GM12801 (cell line): Measurements from ENCODE around the gene PCDHB6.

Experiments
- TF ChIP-seq, protein P1 (sequence below): IDR thresholded peaks from one replicate; pipeline ENCODE4 v1.5.1; 2011; ENCODE audit warnings: control low read depth; ENCODE audit not compliant: insufficient read length; ENCODE audit errors: extremely low read depth

PCDHB6 gene

DNA sequence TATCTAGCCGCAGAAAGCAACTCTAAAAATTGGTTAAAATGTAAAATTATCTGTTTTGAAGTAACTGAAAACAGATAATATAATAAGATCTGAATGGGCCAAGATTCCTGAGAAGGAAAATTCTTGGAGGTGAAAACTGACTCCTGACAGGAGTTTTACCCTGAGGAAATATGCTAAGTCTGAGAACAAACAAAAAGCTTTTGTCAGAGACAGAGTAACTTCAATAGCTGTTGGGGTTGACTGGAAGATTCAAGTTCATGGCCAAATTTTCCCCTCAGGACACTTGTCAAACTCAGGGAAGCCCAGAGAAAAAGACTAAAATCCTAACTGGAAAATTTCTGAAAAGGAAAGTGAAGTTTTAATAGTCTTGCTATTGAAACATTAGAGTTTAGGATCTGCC is 22.6 kb upstream of the PCDHB6 start:
- TF ChIP-seq, protein P1, sequence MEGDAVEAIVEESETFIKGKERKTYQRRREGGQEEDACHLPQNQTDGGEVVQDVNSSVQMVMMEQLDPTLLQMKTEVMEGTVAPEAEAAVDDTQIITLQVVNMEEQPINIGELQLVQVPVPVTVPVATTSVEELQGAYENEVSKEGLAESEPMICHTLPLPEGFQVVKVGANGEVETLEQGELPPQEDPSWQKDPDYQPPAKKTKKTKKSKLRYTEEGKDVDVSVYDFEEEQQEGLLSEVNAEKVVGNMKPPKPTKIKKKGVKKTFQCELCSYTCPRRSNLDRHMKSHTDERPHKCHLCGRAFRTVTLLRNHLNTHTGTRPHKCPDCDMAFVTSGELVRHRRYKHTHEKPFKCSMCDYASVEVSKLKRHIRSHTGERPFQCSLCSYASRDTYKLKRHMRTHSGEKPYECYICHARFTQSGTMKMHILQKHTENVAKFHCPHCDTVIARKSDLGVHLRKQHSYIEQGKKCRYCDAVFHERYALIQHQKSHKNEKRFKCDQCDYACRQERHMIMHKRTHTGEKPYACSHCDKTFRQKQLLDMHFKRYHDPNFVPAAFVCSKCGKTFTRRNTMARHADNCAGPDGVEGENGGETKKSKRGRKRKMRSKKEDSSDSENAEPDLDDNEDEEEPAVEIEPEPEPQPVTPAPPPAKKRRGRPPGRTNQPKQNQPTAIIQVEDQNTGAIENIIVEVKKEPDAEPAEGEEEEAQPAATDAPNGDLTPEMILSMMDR: no peak

DNA sequence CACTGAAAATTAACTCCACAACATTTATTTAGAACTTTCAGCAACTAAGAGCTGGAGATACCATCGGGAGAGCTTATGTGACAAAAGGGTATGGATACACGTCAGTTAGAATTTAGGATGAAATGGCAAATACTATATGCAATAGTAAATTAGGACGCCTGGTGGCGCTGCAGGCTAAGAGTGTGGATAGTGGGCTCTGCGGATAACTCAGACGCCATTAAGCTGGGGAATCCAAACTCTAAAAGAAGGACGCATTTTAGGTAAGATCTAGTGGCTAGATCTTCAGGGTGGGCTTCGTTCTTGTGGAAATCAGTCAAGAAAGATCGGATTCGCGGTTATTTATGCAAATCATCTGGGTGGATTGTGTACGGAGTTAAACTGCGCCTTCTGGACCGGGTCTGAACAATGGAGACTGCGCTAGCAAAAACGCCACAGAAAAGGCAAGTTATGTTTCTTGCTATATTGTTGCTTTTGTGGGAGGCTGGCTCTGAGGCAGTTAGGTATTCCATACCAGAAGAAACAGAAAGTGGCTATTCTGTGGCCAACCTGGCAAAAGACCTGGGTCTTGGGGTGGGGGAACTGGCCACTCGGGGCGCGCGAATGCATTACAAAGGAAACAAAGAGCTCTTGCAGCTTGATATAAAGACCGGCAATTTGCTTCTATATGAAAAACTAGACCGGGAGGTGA is 14.7 kb upstream of the PCDHB6 start, which contains the start of gene PCDHB5:
Gene PCDHB5 (plus strand): TSS at position 177 of the 688 bp plus-strand sequence. CDS start 229 bp downstream, at position 406.
- TF ChIP-seq, protein P1: no peak

DNA sequence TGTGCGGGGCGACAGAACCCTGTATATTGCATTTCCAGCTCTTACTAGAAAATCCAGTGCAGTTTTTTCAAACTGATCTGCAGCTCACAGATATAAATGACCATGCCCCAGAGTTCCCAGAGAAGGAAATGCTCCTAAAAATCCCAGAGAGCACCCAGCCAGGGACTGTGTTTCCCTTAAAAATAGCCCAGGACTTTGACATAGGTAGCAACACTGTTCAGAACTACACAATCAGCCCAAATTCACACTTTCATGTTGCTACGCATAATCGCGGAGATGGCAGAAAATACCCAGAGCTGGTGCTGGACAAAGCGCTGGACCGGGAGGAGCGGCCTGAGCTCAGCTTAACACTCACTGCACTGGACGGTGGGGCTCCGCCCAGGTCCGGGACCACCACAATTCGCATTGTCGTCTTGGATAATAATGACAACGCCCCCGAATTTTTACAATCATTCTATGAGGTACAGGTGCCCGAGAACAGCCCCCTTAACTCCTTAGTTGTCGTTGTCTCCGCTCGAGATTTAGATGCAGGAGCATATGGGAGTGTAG is 14.1 kb upstream of the PCDHB6 start:
- TF ChIP-seq, protein P1: no peak

DNA sequence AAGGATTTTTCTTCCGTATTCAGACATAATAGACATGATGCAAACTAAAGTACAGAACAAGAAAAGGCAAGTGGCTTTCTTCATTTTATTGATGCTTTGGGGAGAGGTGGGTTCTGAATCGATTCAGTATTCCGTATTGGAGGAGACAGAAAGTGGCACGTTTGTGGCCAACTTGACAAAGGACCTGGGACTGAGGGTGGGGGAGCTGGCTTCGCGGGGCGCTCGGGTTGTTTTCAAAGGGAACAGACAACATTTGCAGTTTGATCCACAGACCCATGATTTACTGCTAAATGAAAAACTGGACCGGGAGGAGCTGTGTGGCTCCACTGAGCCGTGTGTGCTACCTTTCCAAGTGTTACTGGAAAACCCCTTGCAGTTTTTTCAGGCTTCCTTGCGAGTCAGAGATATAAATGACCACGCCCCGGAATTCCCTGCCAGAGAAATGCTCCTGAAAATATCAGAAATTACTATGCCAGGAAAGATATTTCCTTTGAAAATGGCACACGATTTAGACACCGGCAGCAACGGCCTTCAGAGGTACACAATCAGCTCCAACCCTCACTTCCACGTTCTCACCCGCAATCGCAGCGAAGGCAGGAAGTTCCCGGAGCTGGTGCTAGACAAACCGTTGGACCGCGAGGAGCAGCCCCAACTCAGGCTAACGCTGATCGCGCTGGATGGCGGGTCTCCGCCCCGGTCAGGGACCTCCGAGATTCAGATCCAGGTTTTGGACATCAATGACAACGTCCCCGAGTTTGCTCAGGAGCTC is 551 bp downstream of the PCDHB6 start:
- TF ChIP-seq, protein P1: no peak

DNA sequence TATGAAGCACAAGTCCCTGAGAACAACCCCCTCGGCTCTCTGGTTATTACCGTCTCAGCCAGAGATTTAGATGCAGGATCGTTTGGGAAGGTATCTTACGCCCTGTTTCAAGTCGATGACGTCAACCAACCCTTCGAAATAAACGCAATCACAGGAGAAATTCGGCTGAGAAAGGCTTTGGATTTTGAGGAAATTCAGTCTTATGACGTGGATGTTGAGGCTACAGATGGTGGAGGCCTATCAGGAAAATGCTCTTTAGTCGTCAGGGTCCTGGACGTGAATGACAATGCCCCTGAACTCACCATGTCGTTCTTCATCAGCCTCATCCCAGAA is 1.1 kb downstream of the PCDHB6 start:
- TF ChIP-seq, protein P1: no peak

DNA sequence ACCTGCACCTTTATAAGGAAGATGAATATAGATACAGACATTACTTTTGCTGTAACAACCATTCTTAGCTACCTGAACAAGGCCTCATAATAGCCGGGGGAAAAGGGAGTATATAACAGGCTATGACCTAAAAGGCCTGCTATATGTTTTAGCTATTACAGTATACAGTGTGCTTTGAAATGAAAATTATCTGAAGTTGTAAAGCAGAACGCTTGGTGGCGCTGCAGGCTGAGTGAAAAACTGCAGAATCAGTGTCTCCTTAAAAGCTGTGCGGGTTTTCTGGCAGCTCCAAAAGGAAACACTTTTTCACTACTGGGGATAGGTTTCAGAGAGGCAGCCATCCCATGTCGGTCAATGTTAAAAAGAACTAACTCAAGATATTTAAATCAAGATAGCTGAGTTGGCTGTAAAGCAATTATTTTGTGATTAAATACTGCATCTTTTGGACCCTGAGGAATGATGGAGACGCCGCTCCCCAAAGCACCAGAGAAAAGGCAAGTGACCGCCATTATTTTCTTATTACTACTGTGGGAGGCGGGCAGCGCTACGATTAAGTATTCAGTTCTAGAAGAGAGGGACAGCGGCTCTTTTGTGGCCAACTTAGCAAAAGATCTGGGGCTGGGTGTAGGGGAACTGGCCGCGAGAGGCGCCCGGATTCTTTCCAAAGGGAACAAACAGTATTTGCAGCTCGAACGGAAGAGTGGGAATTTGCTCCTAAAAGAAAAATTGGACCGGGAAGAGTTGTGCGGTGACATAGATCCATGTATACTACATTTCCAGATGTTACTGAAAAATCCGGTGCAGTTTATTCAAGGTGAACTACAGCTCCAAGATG is 5.9 kb downstream of the PCDHB6 start:
- TF ChIP-seq, protein P1: no peak
